HCT116 (cell line): Measurements from ENCODE around the gene ALCAM.

ENCODE experiments used
- CEBPB ChIP-seq: IDR thresholded peaks from 2 replicates; pipeline ENCODE4 v1.6.1; 2012; ENCODE audit warnings: low read depth
- CTCF ChIP-seq, 3 experiments: fragments of 200-600 bp in 1 of 3; sonication (generic) in 1 of 3; IDR thresholded peaks in 2 of 3; conservative IDR thresholded peaks in 1 of 3; 2 replicates each; pipeline ENCODE4 v1.5.1; 2012 to 2017; ENCODE audit warnings: low read depth in 2 of 3, low read length in 2 of 3, antibody characterized with exemption in 1 of 3, borderline replicate concordance in 1 of 3, control low read depth in 1 of 3, mild to moderate bottlenecking in 1 of 3, mixed read lengths in 1 of 3, mixed run types in 1 of 3, moderate library complexity in 1 of 3; ENCODE audit not compliant: insufficient read depth in 1 of 3
- EZH2 ChIP-seq: fragments of 200-600 bp; sonication (generic); IDR thresholded peaks from 2 replicates; pipeline ENCODE4 v1.6.1; 2017; ENCODE audit warnings: antibody characterized with exemption, mixed run types
- SP1 ChIP-seq: IDR thresholded peaks from 2 replicates; pipeline ENCODE4 v1.6.1; 2012; ENCODE audit warnings: low read depth

GRCh38 chr3:105499961-105500360, 133.3 kb downstream of the ALCAM start:
- no peak for TF ChIP-seq CEBPB
- no peak for TF ChIP-seq CTCF (IDR thresholded peaks at IDR 0.05 in 2 of 3, conservative IDR thresholded peaks at IDR 0.05 in 1 of 3; ENCODE audit: borderline replicate concordance in 1 of 3, insufficient read depth in 1 of 3, low read depth in 2 of 3, low read length in 2 of 3)
- TF ChIP-seq EZH2 = no peak
- no peak for TF ChIP-seq SP1
